Nephron progenitor cell (in vitro differentiated cells): ENCODE results near the gene PAX9.
A peak's percentile ranks its signal among the peaks of the same experiment; 100 is the strongest.

Source experiments
- DNase-seq: peaks from one replicate; pipeline ENCODE4 v3.0.0; 2021
- H3K27ac Mint-ChIP-seq: 2 replicates; pipeline ENCODE4 v1.8.0; 2021; ENCODE audit warnings: mild to moderate bottlenecking, moderate library complexity, mixed read lengths
- H3K27me3 Mint-ChIP-seq: 2 replicates; pipeline ENCODE4 v1.8.0; 2021; ENCODE audit warnings: mild to moderate bottlenecking, low read depth, mixed read lengths; ENCODE audit not compliant: poor library complexity
- H3K36me3 Mint-ChIP-seq: 2 replicates; pipeline ENCODE4 v1.8.0; 2021; ENCODE audit warnings: low read depth, mixed read lengths
- H3K4me1 Mint-ChIP-seq: 2 replicates; pipeline ENCODE4 v1.8.0; 2021; ENCODE audit warnings: mixed read lengths
- H3K4me3 Mint-ChIP-seq: 2 replicates; pipeline ENCODE4 v1.8.0; 2021; ENCODE audit warnings: mild to moderate bottlenecking, moderate library complexity, mixed read lengths
- H3K9me3 Mint-ChIP-seq: 2 replicates; pipeline ENCODE4 v1.8.0; 2021; ENCODE audit warnings: mild to moderate bottlenecking, moderate library complexity, mixed read lengths
- TF ChIP-seq, protein P1 (sequence below): fragments of 200-600 bp; sonication (generic); IDR thresholded peaks from 2 replicates; pipeline ENCODE4 v1.5.0; 2021; ENCODE audit warnings: antibody characterized with exemption

Gene PAX9

DNA sequence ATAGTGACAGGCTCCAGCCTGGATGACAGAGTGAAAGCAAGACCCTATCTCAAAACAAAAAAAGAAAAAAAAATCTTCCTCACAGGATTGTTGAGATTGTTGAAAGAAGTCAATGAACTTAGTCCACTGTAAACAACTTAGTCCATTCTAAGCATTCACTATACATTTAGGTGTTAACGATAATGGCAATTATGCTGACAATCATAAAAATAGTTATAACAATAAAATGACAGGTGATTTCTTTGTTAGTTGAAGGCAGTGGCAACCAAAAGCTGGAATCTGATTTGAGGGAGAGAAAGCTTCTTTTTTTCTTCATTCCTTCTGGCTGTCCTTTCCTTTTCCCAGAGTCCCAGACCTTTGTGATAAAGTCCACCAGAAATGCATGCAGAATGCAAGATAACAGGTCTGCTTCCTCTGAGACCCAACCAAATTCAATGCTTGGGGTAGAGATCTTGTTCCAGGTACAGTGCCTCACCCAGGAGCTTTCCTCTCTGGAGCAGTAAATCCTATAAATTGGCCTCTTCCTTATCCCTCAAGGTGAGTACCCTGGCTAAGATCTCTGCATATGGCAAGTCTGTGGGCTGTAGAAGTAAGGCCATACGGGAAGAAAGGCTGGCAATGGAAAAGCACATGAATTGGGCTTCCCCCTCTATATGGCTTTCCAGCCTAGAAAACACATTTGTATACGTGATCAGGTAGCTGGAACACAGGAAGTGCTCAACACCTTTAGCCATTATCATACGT, 52.5 kb downstream of the PAX9 start:
- Mint-ChIP-seq H3K27me3 (peaks cover 5% of the 10 kb centered on the region), H3K4me3 (no peak overlapping the region), H3K4me1 (peaks cover 14% of the 10 kb centered on the region), H3K36me3 (no peaks in the 10 kb centered on the region), H3K27ac (peak overlapping the region; percentile 20), H3K9me3 (no peaks in the 10 kb centered on the region)
- TF ChIP-seq, protein P1, sequence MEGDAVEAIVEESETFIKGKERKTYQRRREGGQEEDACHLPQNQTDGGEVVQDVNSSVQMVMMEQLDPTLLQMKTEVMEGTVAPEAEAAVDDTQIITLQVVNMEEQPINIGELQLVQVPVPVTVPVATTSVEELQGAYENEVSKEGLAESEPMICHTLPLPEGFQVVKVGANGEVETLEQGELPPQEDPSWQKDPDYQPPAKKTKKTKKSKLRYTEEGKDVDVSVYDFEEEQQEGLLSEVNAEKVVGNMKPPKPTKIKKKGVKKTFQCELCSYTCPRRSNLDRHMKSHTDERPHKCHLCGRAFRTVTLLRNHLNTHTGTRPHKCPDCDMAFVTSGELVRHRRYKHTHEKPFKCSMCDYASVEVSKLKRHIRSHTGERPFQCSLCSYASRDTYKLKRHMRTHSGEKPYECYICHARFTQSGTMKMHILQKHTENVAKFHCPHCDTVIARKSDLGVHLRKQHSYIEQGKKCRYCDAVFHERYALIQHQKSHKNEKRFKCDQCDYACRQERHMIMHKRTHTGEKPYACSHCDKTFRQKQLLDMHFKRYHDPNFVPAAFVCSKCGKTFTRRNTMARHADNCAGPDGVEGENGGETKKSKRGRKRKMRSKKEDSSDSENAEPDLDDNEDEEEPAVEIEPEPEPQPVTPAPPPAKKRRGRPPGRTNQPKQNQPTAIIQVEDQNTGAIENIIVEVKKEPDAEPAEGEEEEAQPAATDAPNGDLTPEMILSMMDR, result no peak
- no peak for DNase-seq

DNA sequence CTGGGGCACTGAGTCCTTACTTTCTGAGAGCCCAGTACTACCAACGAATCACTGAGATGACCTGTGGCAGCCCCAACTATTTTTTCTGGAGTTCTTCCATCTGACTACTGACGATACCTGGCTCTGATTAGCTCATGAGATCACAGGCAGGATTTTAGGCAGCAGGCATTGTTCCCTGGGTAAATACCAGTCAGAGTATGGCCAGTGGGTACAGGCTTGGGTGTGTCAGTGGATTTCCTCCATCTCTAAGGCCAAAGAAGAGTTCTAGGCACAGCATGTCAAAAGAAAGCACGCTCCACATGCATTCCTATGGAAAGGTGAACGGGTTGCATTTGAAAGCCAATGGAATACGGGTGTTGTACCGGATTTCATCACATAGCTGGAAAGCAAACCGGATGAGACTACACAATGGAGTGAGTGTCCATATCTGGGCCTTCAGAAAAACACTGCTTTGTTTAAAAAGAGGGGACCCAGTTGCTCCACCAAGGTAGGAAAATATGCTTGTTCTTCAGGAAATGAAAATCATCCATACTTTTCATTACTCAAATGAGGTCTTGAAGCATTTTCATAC, 55.0 kb downstream of the PAX9 start:
- TF ChIP-seq, protein P1, result no peak
- Mint-ChIP-seq H3K27ac (no peak overlapping the region), H3K9me3 (no peaks in the 10 kb centered on the region), H3K4me3 (no peak overlapping the region), H3K4me1 (peaks cover 14% of the 10 kb centered on the region), H3K36me3 (no peaks in the 10 kb centered on the region), H3K27me3 (peaks cover 5% of the 10 kb centered on the region)
- no peak for DNase-seq

DNA sequence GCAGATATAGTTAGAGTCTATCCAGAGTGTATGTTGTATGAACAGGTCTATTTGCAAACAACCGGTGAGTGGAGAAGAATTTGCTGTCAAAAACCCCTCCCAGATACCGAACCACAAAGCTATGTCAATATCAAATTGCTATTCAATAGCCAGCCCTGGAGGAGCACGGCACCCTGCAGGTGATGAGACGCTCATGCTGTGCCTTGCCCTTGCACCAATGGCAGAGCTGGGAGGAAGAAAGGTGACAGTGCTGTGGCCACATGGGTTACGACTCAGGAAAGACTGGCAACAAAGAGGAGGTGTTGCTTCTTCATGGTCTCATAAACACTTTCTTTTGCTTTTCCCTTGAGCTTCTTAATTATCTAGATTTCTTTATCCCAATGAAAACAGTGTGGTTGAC, 55.7 kb downstream of the PAX9 start:
- Mint-ChIP-seq H3K4me3 (no peak overlapping the region), H3K9me3 (no peaks in the 10 kb centered on the region), H3K4me1 (peaks cover 9% of the 10 kb centered on the region), H3K36me3 (no peaks in the 10 kb centered on the region), H3K27me3 (peaks cover 8% of the 10 kb centered on the region), H3K27ac (no peak overlapping the region)
- no peak for DNase-seq
- TF ChIP-seq, protein P1, result no peak

DNA sequence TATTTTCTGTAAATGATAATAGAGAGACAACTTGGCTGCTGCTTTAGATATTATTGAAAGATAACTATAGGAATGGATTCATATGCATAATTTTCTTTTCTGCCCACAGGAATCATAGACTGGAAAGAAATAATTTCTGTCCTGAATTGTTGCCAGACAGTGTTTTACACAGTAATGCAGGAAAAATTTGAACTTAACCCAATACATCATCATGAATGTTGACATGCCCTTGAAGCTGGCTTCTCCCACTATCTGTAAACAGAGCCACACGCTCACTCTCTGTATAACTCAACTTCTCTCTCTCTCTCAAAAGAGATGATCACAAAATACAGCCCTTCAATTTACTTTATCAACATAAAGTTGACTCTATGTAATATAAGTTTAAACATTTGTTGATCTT, 56.6 kb downstream of the PAX9 start:
- Mint-ChIP-seq H3K27me3 (peaks cover 8% of the 10 kb centered on the region), H3K36me3 (no peaks in the 10 kb centered on the region), H3K4me3 (no peak overlapping the region), H3K27ac (no peak overlapping the region), H3K9me3 (no peaks in the 10 kb centered on the region), H3K4me1 (peaks cover 3% of the 10 kb centered on the region)
- DNase-seq, result no peak
- TF ChIP-seq, protein P1, result no peak

DNA sequence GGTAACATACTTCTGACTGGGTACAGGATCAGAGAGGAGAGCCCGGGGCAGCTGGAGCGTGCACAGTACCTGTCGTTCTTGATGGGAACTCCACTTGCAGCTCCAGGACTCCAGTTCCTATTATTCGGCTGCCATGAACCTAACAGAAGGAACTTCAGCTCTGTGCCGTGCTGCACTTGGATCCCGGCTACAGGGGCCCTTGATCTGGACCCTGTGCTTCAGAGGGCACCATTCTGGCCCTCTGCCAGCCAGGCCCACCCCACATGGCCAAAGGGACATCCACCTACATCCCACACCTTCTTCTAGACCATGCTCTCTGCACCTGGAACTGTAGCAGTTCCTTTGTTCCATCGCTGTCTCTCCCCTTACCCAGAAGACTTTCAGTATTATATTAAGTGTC, 58.2 kb downstream of the PAX9 start:
- H3K27me3 Mint-ChIP-seq, result peaks cover 8% of the 10 kb centered on the region
- DNase-seq, result no peak

More for the DNA sequence above, 58.2 kb downstream of the PAX9 start:
- no peaks in the 10 kb centered on the region for H3K36me3 Mint-ChIP-seq
- no peak overlapping the region for H3K4me3 Mint-ChIP-seq
- TF ChIP-seq, protein P1, result no peak
- H3K27ac Mint-ChIP-seq, result no peak overlapping the region
- no peaks in the 10 kb centered on the region for H3K9me3 Mint-ChIP-seq
- H3K4me1 Mint-ChIP-seq, result peaks cover 9% of the 10 kb centered on the region
